Suprapubic skin (tissue), 3 donors: ENCODE measurements around the gene RPL10A.

Experiments
- CTCF ChIP-seq, 2 donors: fragments of 200-600 bp in 1 of 2; fragments of 450-650 bp in 1 of 2; sonication (generic) in 1 of 2; IDR thresholded peaks; one replicate each; pipeline ENCODE4 v1.5.1; 2016 to 2019; ENCODE audit warnings: antibody characterized with exemption in 2 of 2, mild to moderate bottlenecking in 1 of 2, moderate library complexity in 1 of 2
- POLR2A ChIP-seq, 2 donors: fragments of 450-650 bp; IDR thresholded peaks; one replicate each; pipeline ENCODE4 v1.6.1; 2017; ENCODE audit warnings: antibody characterized with exemption in 2 of 2, mild to moderate bottlenecking in 2 of 2, moderate library complexity in 2 of 2

GRCh38 chr6:35489066-35489465 lies 20.9 kb downstream of the RPL10A start:
- TF ChIP-seq POLR2A (IDR thresholded peaks at IDR 0.05) (no peak), CTCF (IDR thresholded peaks at IDR 0.05) (no peak)
